DOHH2 (cell line): ENCODE results near the gene TMEM167A.

ENCODE experiments used
- EZH2phosphoT487 ChIP-seq: fragments of 200-600 bp; sonication (generic); IDR thresholded peaks from 2 replicates; pipeline ENCODE4 v1.6.1; 2017; ENCODE audit warnings: borderline replicate concordance, mild to moderate bottlenecking, antibody characterized with exemption, low read length, moderate library complexity, mixed read lengths
- TF ChIP-seq, protein P1 (sequence below): fragments of 200-600 bp; sonication (generic); IDR thresholded peaks from one replicate; pipeline ENCODE4 v1.5.1; 2014; ENCODE audit warnings: antibody characterized with exemption, mild to moderate bottlenecking, low read depth, low read length; ENCODE audit not compliant: poor library complexity, severe bottlenecking

DNA sequence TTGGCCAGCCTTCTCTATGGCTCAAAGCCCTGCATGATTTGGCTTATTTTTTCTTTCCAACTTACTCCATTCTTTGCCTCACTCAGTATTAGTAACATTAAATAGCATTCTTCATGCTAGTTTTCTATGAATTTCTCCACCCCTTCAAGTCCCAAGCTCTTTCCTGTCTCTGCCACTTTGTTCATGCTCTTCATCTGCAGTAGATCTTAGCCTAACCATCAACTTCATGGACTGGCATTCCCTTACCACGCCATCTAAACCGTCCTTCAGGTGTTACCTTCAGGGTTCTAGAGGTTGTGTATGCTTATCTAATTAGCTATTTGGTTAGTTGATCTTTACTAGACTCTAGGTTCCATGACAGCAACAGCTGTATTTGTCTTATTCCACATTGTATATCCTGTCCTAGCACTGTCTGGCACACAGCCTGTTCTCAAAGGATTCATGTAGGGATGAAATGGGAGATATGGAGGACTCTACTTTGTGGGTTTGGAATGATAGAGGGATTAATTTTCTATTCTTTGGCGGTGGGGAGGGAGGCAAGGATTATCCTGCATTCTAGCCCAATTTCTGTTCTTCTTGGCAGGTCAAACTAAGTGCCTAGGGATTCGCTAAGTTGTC, 26.4 kb downstream of the TMEM167A start:
- TF ChIP-seq, protein P1, sequence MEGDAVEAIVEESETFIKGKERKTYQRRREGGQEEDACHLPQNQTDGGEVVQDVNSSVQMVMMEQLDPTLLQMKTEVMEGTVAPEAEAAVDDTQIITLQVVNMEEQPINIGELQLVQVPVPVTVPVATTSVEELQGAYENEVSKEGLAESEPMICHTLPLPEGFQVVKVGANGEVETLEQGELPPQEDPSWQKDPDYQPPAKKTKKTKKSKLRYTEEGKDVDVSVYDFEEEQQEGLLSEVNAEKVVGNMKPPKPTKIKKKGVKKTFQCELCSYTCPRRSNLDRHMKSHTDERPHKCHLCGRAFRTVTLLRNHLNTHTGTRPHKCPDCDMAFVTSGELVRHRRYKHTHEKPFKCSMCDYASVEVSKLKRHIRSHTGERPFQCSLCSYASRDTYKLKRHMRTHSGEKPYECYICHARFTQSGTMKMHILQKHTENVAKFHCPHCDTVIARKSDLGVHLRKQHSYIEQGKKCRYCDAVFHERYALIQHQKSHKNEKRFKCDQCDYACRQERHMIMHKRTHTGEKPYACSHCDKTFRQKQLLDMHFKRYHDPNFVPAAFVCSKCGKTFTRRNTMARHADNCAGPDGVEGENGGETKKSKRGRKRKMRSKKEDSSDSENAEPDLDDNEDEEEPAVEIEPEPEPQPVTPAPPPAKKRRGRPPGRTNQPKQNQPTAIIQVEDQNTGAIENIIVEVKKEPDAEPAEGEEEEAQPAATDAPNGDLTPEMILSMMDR, result no peak
- no peak for TF ChIP-seq EZH2phosphoT487
